CD4-positive, alpha-beta memory T cell (primary cell): ENCODE results near the gene TNKS2. TPM values are rescaled to one million over a fixed set of nuclear protein-coding genes. Genes with fewer than 3 reads are reported as not detected.
"Not testable (repeated sequence)": the region's sequence is repeated elsewhere in the genome, so short reads cannot be mapped to it uniquely, and the experiment has no call there.

Source experiments
- CTCF ChIA-PET: fragments of 350-600 bp; sonication (Branson Sonifier 250); formaldehyde crosslinking; loops from one replicate; lab custom pipeline; 2021; ENCODE audit warnings: inconsistent platforms; ENCODE audit not compliant: partially characterized antibody; lab: Charles Lee
- POLR2A ChIA-PET: fragments of 350-600 bp; sonication (Branson Sonifier 250); formaldehyde crosslinking; loops from one replicate; lab custom pipeline; 2021; ENCODE audit not compliant: partially characterized antibody; lab: Charles Lee
- DNase-seq, 5 donors: peaks; one replicate each; pipeline versions ENCODE4 v3.0.0 to v3.0.0-alpha.2; 2020 to 2022; ENCODE audit warnings: mixed read lengths in 1 of 5
- H3K27ac ChIP-seq: one replicate; pipeline ENCODE4 v1.7.0; 2013; ENCODE audit warnings: low read depth, low read length
- H3K27me3 ChIP-seq: 2 replicates; pipeline ENCODE4 v1.7.0; 2013; ENCODE audit warnings: mild to moderate bottlenecking, low read length, moderate library complexity; ENCODE audit not compliant: insufficient read depth
- H3K36me3 ChIP-seq: 2 replicates; pipeline ENCODE4 v1.7.0; 2013; ENCODE audit warnings: mild to moderate bottlenecking, low read length, moderate library complexity; ENCODE audit not compliant: insufficient read depth
- H3K4me1 ChIP-seq: 2 replicates; pipeline ENCODE4 v1.7.0; 2013; ENCODE audit warnings: mild to moderate bottlenecking, low read length, moderate library complexity; ENCODE audit not compliant: insufficient read depth
- H3K4me3 ChIP-seq, 2 donors: one replicate each; pipeline ENCODE4 v1.7.0; 2013; ENCODE audit warnings: low read length in 2 of 2, mild to moderate bottlenecking in 1 of 2
- H3K9me3 ChIP-seq, 2 donors: one replicate each; pipeline ENCODE4 v1.7.0; 2013; ENCODE audit warnings: low read length in 2 of 2, control low read depth in 1 of 2; ENCODE audit not compliant: control insufficient read depth in 1 of 2
- H3K27ac Mint-ChIP-seq, 7 donors: one replicate each; pipeline ENCODE4 v1.8.0; 2020 to 2021; ENCODE audit warnings: mixed read lengths in 7 of 7, mild to moderate bottlenecking in 6 of 7, inconsistent platforms in 3 of 7, moderate library complexity in 3 of 7
- H3K27me3 Mint-ChIP-seq, 2 donors: one replicate each; pipeline ENCODE4 v1.8.0; 2020 to 2021; ENCODE audit warnings: mixed read lengths in 2 of 2
- H3K36me3 Mint-ChIP-seq, 2 donors: one replicate each; pipeline ENCODE4 v1.8.0; 2020 to 2021; ENCODE audit warnings: mixed read lengths in 2 of 2, inconsistent platforms in 1 of 2, mild to moderate bottlenecking in 1 of 2
- H3K4me1 Mint-ChIP-seq, 4 donors: one replicate each; pipeline ENCODE4 v1.8.0; 2020 to 2021; ENCODE audit warnings: mixed read lengths in 4 of 4, mild to moderate bottlenecking in 1 of 4
- H3K4me3 Mint-ChIP-seq, 8 donors: one replicate each; pipeline ENCODE4 v1.8.0; 2020 to 2021; ENCODE audit warnings: mixed read lengths in 8 of 8, mild to moderate bottlenecking in 7 of 8, moderate library complexity in 6 of 8, inconsistent platforms in 3 of 8
- H3K9me3 Mint-ChIP-seq, 8 donors: one replicate each; pipeline ENCODE4 v1.8.0; 2020 to 2021; ENCODE audit warnings: mixed read lengths in 8 of 8, mild to moderate bottlenecking in 5 of 8, inconsistent platforms in 3 of 8, moderate library complexity in 1 of 8
- intact Hi-C: fragments of 100-400 bp; cut with micrococcal nuclease; formaldehyde crosslinking; loops from one replicate; pipeline ENCODE4 v1.15.1; 2023
- polyA plus RNA-seq, 2 donors: library from polyadenylated mRNA; unstranded; fragments of 300-500 nt; fragmentation: Illumina TruSeq; gene quantifications; one replicate each; pipeline ENCODE4 v1.2.3, GENCODE V29; 2021
- total RNA-seq, 2 experiments: library from RNA; stranded (reverse); gene quantifications; one replicate each; pipeline ENCODE4 v1.2.3, GENCODE V29; 2021

TNKS2 gene
- total and polyA plus RNA-seq, 4 experiments from 2014 or later, result 18.7 to 70.0 (median 48.1) TPM

- ChIA-PET POLR2A (interaction anchor here (2.3 to 4.7 kb wide), 3 partner anchors 108 to 391 kb away, joined by 9 to 57 read pairs (median 40); partner anchors contain the start of genes BTAF1 and FGFBP3), CTCF (interaction anchor here (1.1 kb wide), 1 partner anchor 41 kb away, joined by 3 read pairs; no protein-coding TSS in a partner anchor)
- peaks cover 74% of the 10 kb centered on the region for H3K4me1 ChIP-seq
- peaks cover 19 to 51% of the 10 kb centered on the region in 2 donors for H3K36me3 Mint-ChIP-seq
- H3K36me3 ChIP-seq, result no peaks in the 10 kb centered on the region
- no peaks in the 10 kb centered on the region for H3K9me3 ChIP-seq
- H3K27ac ChIP-seq, result peak overlapping the region; percentile 90
- intact Hi-C loops, result no loop called here
- no peaks in the 10 kb centered on the region for H3K27me3 Mint-ChIP-seq
- H3K4me1 Mint-ChIP-seq, result peaks cover 64 to 90% (median 78%) of the 10 kb centered on the region in 4 donors
- H3K27ac Mint-ChIP-seq, result peak overlapping the region; percentile 67 to 98 (median 85)
- DNase-seq, result no peak
- peak overlapping the region; percentile 78 to 99 (median 96) for H3K4me3 Mint-ChIP-seq
- peaks cover 0 to 5% (median 0%) of the 10 kb centered on the region in 8 donors for H3K9me3 Mint-ChIP-seq
- peak overlapping the region in 1 of 2 donors; percentile 83 for H3K4me3 ChIP-seq
- H3K27me3 ChIP-seq, result no peaks in the 10 kb centered on the region
Measured at GRCh38 chr10:91800182-91800581, 2.0 kb downstream of the TNKS2 start.

DNA sequence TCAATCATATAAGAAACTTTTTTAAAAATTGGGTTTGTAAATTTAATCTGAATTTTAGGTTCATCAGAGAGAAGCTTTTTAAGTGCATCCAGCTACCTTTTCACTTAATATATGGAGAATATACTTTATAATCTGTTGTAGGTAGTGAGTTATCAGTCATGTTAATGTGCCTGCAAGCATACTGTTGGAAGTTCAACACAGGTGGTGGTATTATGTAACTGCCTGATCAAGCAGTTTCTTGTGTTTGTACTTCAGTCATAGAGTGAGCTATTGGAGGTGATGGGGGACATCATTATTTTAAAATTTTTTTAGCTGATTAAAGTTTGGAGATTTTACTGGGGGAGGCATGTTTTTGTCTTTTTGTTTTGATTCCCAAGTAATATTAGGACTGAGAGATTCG lies 2.5 kb downstream of the TNKS2 start:
- no peaks in the 10 kb centered on the region for H3K27me3 Mint-ChIP-seq

GRCh38 chr10:91803386-91804125 lies 5.3 kb downstream of the TNKS2 start:
- intact Hi-C loops, result no loop called here
- Histone ChIP-seq H3K36me3 (no peaks in the 10 kb centered on the region), H3K4me1 (peaks cover 63% of the 10 kb centered on the region), H3K4me3 (no peak overlapping the region), H3K9me3 (no peaks in the 10 kb centered on the region), H3K27ac (no peak overlapping the region), H3K27me3 (no peaks in the 10 kb centered on the region)
- ChIA-PET CTCF (no interaction called here), POLR2A (interaction anchor here (1.4 kb wide), 1 partner anchor 41 kb away, joined by 4 read pairs; no protein-coding TSS in a partner anchor)
- no peaks in the 10 kb centered on the region for H3K27me3 Mint-ChIP-seq
- peaks cover 0 to 5% (median 0%) of the 10 kb centered on the region in 8 donors for H3K9me3 Mint-ChIP-seq
- peaks cover 60 to 90% (median 74%) of the 10 kb centered on the region in 4 donors for H3K4me1 Mint-ChIP-seq
- no peak for DNase-seq
- peak overlapping the region in 4 of 8 donors; percentile 15 to 41 (median 24) for H3K4me3 Mint-ChIP-seq
- H3K27ac Mint-ChIP-seq, result peak overlapping the region in 3 of 7 donors; percentile 14 to 65 (median 52)
- H3K36me3 Mint-ChIP-seq, result peaks cover 28 to 61% of the 10 kb centered on the region in 2 donors

More for the DNA sequence above, 2.5 kb downstream of the TNKS2 start:
- CTCF ChIA-PET, result no interaction called here
- H3K9me3 Mint-ChIP-seq, result peaks cover 0 to 5% (median 0%) of the 10 kb centered on the region in 8 donors
- peaks cover 69 to 94% (median 82%) of the 10 kb centered on the region in 4 donors for H3K4me1 Mint-ChIP-seq
- DNase-seq, result no peak
- POLR2A ChIA-PET, result interaction anchor here (3.1 kb wide), 1 partner anchor 123 kb away, joined by 40 read pairs; the partner anchor contains the start of gene BTAF1
- H3K4me3 ChIP-seq, result no peak overlapping the region
- no peaks in the 10 kb centered on the region for H3K27me3 ChIP-seq
- H3K9me3 ChIP-seq, result no peaks in the 10 kb centered on the region
- H3K36me3 Mint-ChIP-seq, result peaks cover 23 to 56% of the 10 kb centered on the region in 2 donors
- H3K27ac Mint-ChIP-seq, result peak overlapping the region in 4 of 7 donors; percentile 25 to 98 (median 88)
- H3K4me1 ChIP-seq, result peaks cover 79% of the 10 kb centered on the region
- no peak overlapping the region for H3K27ac ChIP-seq
- intact Hi-C loops, result no loop called here
- peak overlapping the region; percentile 78 to 99 (median 96) for H3K4me3 Mint-ChIP-seq
- H3K36me3 ChIP-seq, result no peaks in the 10 kb centered on the region

GRCh38 chr10:91804126-91804510 lies 5.9 kb downstream of the TNKS2 start:
- intact Hi-C loops, result no loop called here
- Histone ChIP-seq H3K36me3 (no peaks in the 10 kb centered on the region), H3K27ac (no peak overlapping the region), H3K4me3 (no peak overlapping the region), H3K4me1 (peaks cover 63% of the 10 kb centered on the region), H3K27me3 (no peaks in the 10 kb centered on the region), H3K9me3 (no peaks in the 10 kb centered on the region)
- POLR2A ChIA-PET, result no interaction called here
- peaks cover 28 to 61% of the 10 kb centered on the region in 2 donors for H3K36me3 Mint-ChIP-seq
- CTCF ChIA-PET, result no interaction called here
- peaks cover 63 to 91% (median 75%) of the 10 kb centered on the region in 4 donors for H3K4me1 Mint-ChIP-seq
- no peak for DNase-seq
- no peaks in the 10 kb centered on the region for H3K27me3 Mint-ChIP-seq
- H3K9me3 Mint-ChIP-seq, result peaks cover 0 to 2% (median 0%) of the 10 kb centered on the region in 8 donors
- H3K27ac Mint-ChIP-seq, result peak overlapping the region in 2 of 7 donors; percentile 5 to 64
- peak overlapping the region in 3 of 8 donors; percentile 7 to 28 (median 21) for H3K4me3 Mint-ChIP-seq

- POLR2A ChIA-PET, result interaction anchor here (0.9 to 1.0 kb wide), 3 partner anchors 11 to 118 kb away, joined by 3 to 4 read pairs (median 3); partner anchors contain the start of genes BTAF1 and FGFBP3
- Histone ChIP-seq H3K27me3 (no peaks in the 10 kb centered on the region), H3K27ac (no peak overlapping the region), H3K36me3 (no peaks in the 10 kb centered on the region), H3K9me3 (no peaks in the 10 kb centered on the region), H3K4me3 (no peak overlapping the region), H3K4me1 (peaks cover 55% of the 10 kb centered on the region)
- Mint-ChIP-seq H3K4me1 (peaks cover 57 to 88% (median 69%) of the 10 kb centered on the region in 4 donors), H3K27ac (peak overlapping the region in 5 of 7 donors; percentile 1 to 48 (median 33)), H3K36me3 (peaks cover 23 to 58% of the 10 kb centered on the region in 2 donors), H3K9me3 (peaks cover 0 to 2% (median 0%) of the 10 kb centered on the region in 8 donors), H3K27me3 (no peaks in the 10 kb centered on the region), H3K4me3 (peak overlapping the region in 4 of 8 donors; percentile 0 to 46 (median 16))
- intact Hi-C loops, result no loop called here
- CTCF ChIA-PET, result no interaction called here
- no peak for DNase-seq
Measured at GRCh38 chr10:91805110-91805838, 7.0 kb downstream of the TNKS2 start.

- peak overlapping the region in 1 of 8 donors; percentile 21 for H3K4me3 Mint-ChIP-seq
- H3K27ac ChIP-seq, result not testable (repeated sequence)
Measured at GRCh38 chr10:91807264-91807663, 9.0 kb downstream of the TNKS2 start.

More at GRCh38 chr10:91807264-91807663, 9.0 kb downstream of the TNKS2 start:
- H3K4me3 ChIP-seq, DNase-seq, H3K9me3 Mint-ChIP-seq, H3K9me3 ChIP-seq, H3K36me3 ChIP-seq, intact Hi-C loops, H3K27me3 Mint-ChIP-seq, H3K27me3 ChIP-seq, CTCF ChIA-PET: not testable (repeated sequence)
- peaks cover 53 to 83% (median 64%) of the 10 kb centered on the region in 4 donors for H3K4me1 Mint-ChIP-seq
- POLR2A ChIA-PET, result interaction anchor here (1.3 kb wide), 1 partner anchor 11 kb away, joined by 5 read pairs; no protein-coding TSS in a partner anchor
- H3K27ac Mint-ChIP-seq, result peak overlapping the region in 1 of 7 donors; percentile 48
- H3K36me3 Mint-ChIP-seq, result peaks cover 19 to 50% of the 10 kb centered on the region in 2 donors
- peaks cover 35% of the 10 kb centered on the region for H3K4me1 ChIP-seq
